Activated B cell treated with CpG ODN at 0.5 μM for 24 hours (primary cell): ENCODE results near the gene TSEN2. TPM values are rescaled to one million over a fixed set of nuclear protein-coding genes. Genes with fewer than 3 reads are reported as not detected.
"Not testable (repeated sequence)": the region's sequence is repeated elsewhere in the genome, so short reads cannot be mapped to it uniquely, and the experiment has no call there.

Experiments used
- ATAC-seq: fragments of 200-7000 bp; cut with Tn5 transposase; one replicate; pipeline ENCODE4 v1.10.0; 2021; ENCODE audit warnings: low read depth, mild to moderate bottlenecking, moderate library complexity
- CTCF ChIA-PET: fragments of 350-600 bp; sonication (Branson Sonifier 250); formaldehyde crosslinking; loops from one replicate; lab custom pipeline; 2021; ENCODE audit warnings: antibody characterized with exemption; lab: Charles Lee
- POLR2A ChIA-PET: fragments of 350-600 bp; sonication (Branson Sonifier 250); formaldehyde crosslinking; loops from one replicate; lab custom pipeline; 2021; ENCODE audit warnings: antibody characterized with exemption; lab: Charles Lee
- DNase-seq: peaks from one replicate; pipeline ENCODE4 v3.0.0; 2022
- H3K27ac Mint-ChIP-seq: one replicate; pipeline ENCODE4 v1.8.0; 2020; ENCODE audit warnings: mixed read lengths
- H3K27me3 Mint-ChIP-seq: one replicate; pipeline ENCODE4 v1.8.0; 2021; ENCODE audit warnings: mixed read lengths
- H3K36me3 Mint-ChIP-seq: one replicate; pipeline ENCODE4 v1.8.0; 2021; ENCODE audit warnings: low read depth, mixed read lengths
- H3K4me1 Mint-ChIP-seq: one replicate; pipeline ENCODE4 v1.8.0; 2021; ENCODE audit warnings: mixed read lengths
- H3K4me3 Mint-ChIP-seq: one replicate; pipeline ENCODE4 v1.8.0; 2020; ENCODE audit warnings: mild to moderate bottlenecking, mixed read lengths
- H3K9me3 Mint-ChIP-seq: one replicate; pipeline ENCODE4 v1.8.0; 2020; ENCODE audit warnings: mixed read lengths
- CTCF ChIP-seq: fragments of 200-600 bp; IDR thresholded peaks from one replicate; pipeline ENCODE4 v1.8.0; 2022; ENCODE audit warnings: antibody characterized with exemption, mild to moderate bottlenecking
- intact Hi-C: fragments of 100-400 bp; cut with micrococcal nuclease; formaldehyde crosslinking; loops from one replicate; pipeline ENCODE4 v1.15.1; 2024
- total RNA-seq: library from RNA; stranded (reverse); gene quantifications from 2 replicates; pipeline ENCODE4 v1.2.3, GENCODE V29; 2022

Gene TSEN2
- total RNA-seq, 1 donor from 2014 or later, result 17.4 TPM

GRCh38 chr3:12473511-12473910, 10.8 kb upstream of the TSEN2 start:
- Mint-ChIP-seq H3K4me1 (peaks cover 3% of the 10 kb centered on the region), H3K36me3 (no peaks in the 10 kb centered on the region), H3K27me3 (peaks cover 2% of the 10 kb centered on the region), H3K9me3 (no peaks in the 10 kb centered on the region), H3K27ac (no peak overlapping the region), H3K4me3 (no peak overlapping the region)
- ChIA-PET CTCF (no interaction called here), POLR2A (no interaction called here)
- DNase-seq, result no peak
- intact Hi-C loops, result no loop called here
- ATAC-seq, result no peak
- no peak for TF ChIP-seq CTCF

- ATAC-seq (no peak), DNase-seq (no peak)
- intact Hi-C loops, result no loop called here
- POLR2A ChIA-PET, result no interaction called here
- CTCF ChIA-PET, result interaction anchor here (5.5 kb wide), 1 partner anchor 339 kb away, joined by 116 read pairs; no protein-coding TSS in a partner anchor
- Mint-ChIP-seq H3K36me3 (no peaks in the 10 kb centered on the region), H3K27ac (no peak overlapping the region), H3K27me3 (no peaks in the 10 kb centered on the region), H3K4me1 (peaks cover 1% of the 10 kb centered on the region), H3K4me3 (no peak overlapping the region), H3K9me3 (no peaks in the 10 kb centered on the region)
- TF ChIP-seq CTCF, result no peak
These were observed 7.9 kb upstream of the TSEN2 start for GRCh38 chr3:12476238-12476897.

GRCh38 chr3:12477256-12477655, 7.0 kb upstream of the TSEN2 start:
- no peaks in the 10 kb centered on the region for H3K27me3 Mint-ChIP-seq
- no peaks in the 10 kb centered on the region for H3K36me3 Mint-ChIP-seq
- intact Hi-C loops, result no loop called here
- no peaks in the 10 kb centered on the region for H3K4me1 Mint-ChIP-seq
- H3K4me3 Mint-ChIP-seq, result no peak overlapping the region
- DNase-seq (no peak), ATAC-seq (no peak)
- no peak for TF ChIP-seq CTCF
- H3K27ac Mint-ChIP-seq, result no peak overlapping the region
- ChIA-PET POLR2A (no interaction called here), CTCF (interaction anchor here (5.5 kb wide), 1 partner anchor 340 kb away, joined by 116 read pairs; no protein-coding TSS in a partner anchor)
- no peaks in the 10 kb centered on the region for H3K9me3 Mint-ChIP-seq

- TF ChIP-seq CTCF, result no peak
- Mint-ChIP-seq H3K4me1 (peaks cover 2% of the 10 kb centered on the region), H3K4me3 (no peak overlapping the region), H3K36me3 (no peaks in the 10 kb centered on the region), H3K27me3 (no peaks in the 10 kb centered on the region), H3K9me3 (no peaks in the 10 kb centered on the region), H3K27ac (no peak overlapping the region)
- POLR2A ChIA-PET, result no interaction called here
- intact Hi-C loops, result no loop called here
- DNase-seq (no peak), ATAC-seq (no peak)
- CTCF ChIA-PET, result interaction anchor here (1.1 to 5.5 kb wide), 2 partner anchors 305 to 341 kb away, joined by 5 to 116 read pairs; no protein-coding TSS in a partner anchor
These were observed 6.0 kb upstream of the TSEN2 start for GRCh38 chr3:12478326-12478725.

GRCh38 chr3:12479198-12479597, 5.1 kb upstream of the TSEN2 start:
- H3K4me3 Mint-ChIP-seq, H3K9me3 Mint-ChIP-seq, intact Hi-C loops, ATAC-seq, DNase-seq, H3K36me3 Mint-ChIP-seq, H3K27me3 Mint-ChIP-seq, H3K27ac Mint-ChIP-seq: not testable (repeated sequence)
- ChIA-PET CTCF (interaction anchor here (0.6 to 5.5 kb wide), 8 partner anchors 9 to 356 kb away, joined by 3 to 116 read pairs (median 5); no protein-coding TSS in a partner anchor), POLR2A (interaction anchor here (1.2 kb wide), 1 partner anchor 185 kb away, joined by 4 read pairs; the partner anchor contains the start of gene RAF1)
- peaks cover 11% of the 10 kb centered on the region for H3K4me1 Mint-ChIP-seq
